ENCODE data around the gene AMBRA1. TPM values are rescaled to one million over a fixed set of nuclear protein-coding genes. Genes with fewer than 3 reads are reported as not detected.
"Not testable (repeated sequence)": the region's sequence is repeated elsewhere in the genome, so short reads cannot be mapped to it uniquely, and the experiment has no call there.

Gene AMBRA1
- total and polyA plus RNA-seq, 9 donors = 9.6 to 15.8 (median 13.5) TPM

GRCh38 chr11:46378296-46378695 lies 215.5 kb downstream of the AMBRA1 start:
- H3K27ac ChIP-seq (ENCODE audit: low read length) = no peak overlapping the region
- no peak for DNase-seq
- 82% methylated on average over 10 of the region's 10 CpGs for WGBS (ENCODE audit: insufficient coverage)
- H3K27me3 ChIP-seq (ENCODE audit: control insufficient read depth, insufficient read depth, low read length) = peaks cover 13% of the 10 kb centered on the region
- no peak overlapping the region for H3K4me3 ChIP-seq (ENCODE audit: low read length)
- H3K36me3 ChIP-seq (ENCODE audit: control insufficient read depth, insufficient read depth, low read length) = peaks cover 60% of the 10 kb centered on the region
- no peaks in the 10 kb centered on the region for H3K9me3 ChIP-seq (replicated peaks; ENCODE audit: control insufficient read depth, low read depth, low read length)
- H3K4me1 ChIP-seq (ENCODE audit: control insufficient read depth, insufficient read depth, low read length) = peaks cover 32% of the 10 kb centered on the region

DNA sequence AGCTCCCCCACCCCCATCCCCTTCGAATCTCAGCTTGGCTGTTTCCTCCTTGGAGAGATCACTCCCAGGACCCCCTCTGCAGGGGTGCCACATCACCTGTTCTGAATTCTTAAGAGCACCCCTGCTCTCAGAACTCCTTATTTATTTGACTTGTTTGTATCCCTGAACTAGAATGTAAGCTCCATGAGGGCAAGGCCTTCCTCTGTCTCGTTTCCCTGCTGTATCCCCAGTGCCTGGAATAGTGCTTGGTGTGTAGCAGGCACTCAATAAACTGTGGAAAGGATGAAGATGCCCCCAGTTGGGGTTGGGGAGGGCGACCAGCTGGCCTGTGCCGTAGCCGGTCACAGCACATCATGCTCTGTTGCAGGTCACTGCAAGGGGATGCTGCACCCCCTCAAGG lies 216.0 kb downstream of the AMBRA1 start:
- H3K27me3 ChIP-seq (ENCODE audit: control insufficient read depth, insufficient read depth, low read length) = peaks cover 10% of the 10 kb centered on the region
- H3K36me3 ChIP-seq (ENCODE audit: control insufficient read depth, insufficient read depth, low read length) = peaks cover 56% of the 10 kb centered on the region
- no peaks in the 10 kb centered on the region for H3K9me3 ChIP-seq (replicated peaks; ENCODE audit: control insufficient read depth, low read depth, low read length)
- 90% methylated on average over 3 of the region's 5 CpGs for WGBS (ENCODE audit: insufficient coverage)
- peaks cover 30% of the 10 kb centered on the region for H3K4me1 ChIP-seq (ENCODE audit: control insufficient read depth, insufficient read depth, low read length)
- no peak overlapping the region for H3K27ac ChIP-seq (ENCODE audit: low read length)
- DNase-seq = no peak
- H3K4me3 ChIP-seq (ENCODE audit: low read length) = no peak overlapping the region

- Histone ChIP-seq H3K36me3 (ENCODE audit: control insufficient read depth, insufficient read depth, low read length) (peaks cover 58% of the 10 kb centered on the region), H3K4me3 (ENCODE audit: low read length) (no peak overlapping the region), H3K27me3 (ENCODE audit: control insufficient read depth, insufficient read depth, low read length) (peaks cover 6% of the 10 kb centered on the region), H3K4me1 (ENCODE audit: control insufficient read depth, insufficient read depth, low read length) (peaks cover 28% of the 10 kb centered on the region), H3K27ac (ENCODE audit: low read length) (no peak overlapping the region), H3K9me3 (replicated peaks; ENCODE audit: control insufficient read depth, low read depth, low read length) (no peaks in the 10 kb centered on the region)
- WGBS (ENCODE audit: insufficient coverage) = 84% methylated on average over 11 of the region's 11 CpGs
- no peak for DNase-seq
Measured at GRCh38 chr11:46377290-46377689, 216.5 kb downstream of the AMBRA1 start.

- DNase-seq = no peak
- Histone ChIP-seq H3K36me3 (ENCODE audit: control insufficient read depth, insufficient read depth, low read length) (peaks cover 66% of the 10 kb centered on the region), H3K9me3 (replicated peaks; ENCODE audit: control insufficient read depth, low read depth, low read length) (no peaks in the 10 kb centered on the region), H3K27me3 (ENCODE audit: control insufficient read depth, insufficient read depth, low read length) (no peaks in the 10 kb centered on the region), H3K4me1 (ENCODE audit: control insufficient read depth, insufficient read depth, low read length) (peaks cover 29% of the 10 kb centered on the region), H3K27ac (ENCODE audit: low read length) (no peak overlapping the region), H3K4me3 (ENCODE audit: low read length) (no peak overlapping the region)
- WGBS (ENCODE audit: insufficient coverage) = 80% methylated on average over 13 of the region's 19 CpGs
Measured at GRCh38 chr11:46376258-46377050, 217.4 kb downstream of the AMBRA1 start.

DNA sequence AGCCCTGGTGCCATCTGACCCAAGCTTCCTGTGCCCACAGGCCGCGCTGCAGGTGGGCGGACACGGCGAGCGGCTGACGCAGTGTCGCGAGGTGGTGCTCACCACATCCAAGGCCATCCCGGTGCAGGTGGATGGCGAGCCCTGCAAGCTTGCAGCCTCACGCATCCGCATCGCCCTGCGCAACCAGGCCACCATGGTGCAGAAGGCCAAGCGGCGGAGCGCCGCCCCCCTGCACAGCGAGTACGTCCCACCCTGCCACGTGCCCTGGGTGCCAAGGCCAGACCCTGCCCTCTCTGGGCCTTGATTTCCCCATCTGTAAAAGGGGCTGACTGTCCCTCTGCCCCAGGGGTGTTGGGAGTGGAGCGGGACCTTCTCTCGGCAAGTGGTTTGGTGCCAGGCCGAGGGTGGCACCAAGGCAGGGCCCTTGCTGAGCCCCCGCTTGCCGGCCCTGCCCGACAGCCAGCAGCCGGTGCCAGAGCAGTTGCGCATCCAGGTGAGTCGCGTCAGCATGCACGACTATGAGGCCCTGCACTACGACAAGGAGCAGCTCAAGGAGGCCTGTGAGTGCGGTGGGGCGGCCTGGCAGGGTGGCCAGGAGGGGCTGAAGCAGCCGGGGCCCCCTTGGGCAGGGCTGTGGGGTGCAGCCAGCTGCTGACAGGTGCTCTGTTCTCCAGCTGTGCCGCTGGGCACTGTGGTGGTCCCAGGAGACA lies 218.3 kb downstream of the AMBRA1 start:
- WGBS (ENCODE audit: insufficient coverage) = 92% methylated on average over 30 of the region's 38 CpGs

GRCh38 chr11:46374815-46375214 lies 219.0 kb downstream of the AMBRA1 start:
- H3K4me3 ChIP-seq (ENCODE audit: low read length) = no peak overlapping the region
- H3K9me3 ChIP-seq (replicated peaks; ENCODE audit: control insufficient read depth, low read depth, low read length) = no peaks in the 10 kb centered on the region
- peaks cover 23% of the 10 kb centered on the region for H3K4me1 ChIP-seq (ENCODE audit: control insufficient read depth, insufficient read depth, low read length)
- H3K27ac ChIP-seq (ENCODE audit: low read length) = no peak overlapping the region
- no peaks in the 10 kb centered on the region for H3K27me3 ChIP-seq (ENCODE audit: control insufficient read depth, insufficient read depth, low read length)
- DNase-seq = no peak
- WGBS (ENCODE audit: insufficient coverage) = 87% methylated on average over 15 of the region's 15 CpGs
- peaks cover 78% of the 10 kb centered on the region for H3K36me3 ChIP-seq (ENCODE audit: control insufficient read depth, insufficient read depth, low read length)

More for the DNA sequence above, 218.3 kb downstream of the AMBRA1 start:
- H3K9me3 ChIP-seq (replicated peaks; ENCODE audit: control insufficient read depth, low read depth, low read length) = no peaks in the 10 kb centered on the region
- no peaks in the 10 kb centered on the region for H3K27me3 ChIP-seq (ENCODE audit: control insufficient read depth, insufficient read depth, low read length)
- peaks cover 24% of the 10 kb centered on the region for H3K4me1 ChIP-seq (ENCODE audit: control insufficient read depth, insufficient read depth, low read length)
- DNase-seq = no peak
- H3K36me3 ChIP-seq (ENCODE audit: control insufficient read depth, insufficient read depth, low read length) = peaks cover 72% of the 10 kb centered on the region
- H3K4me3 ChIP-seq (ENCODE audit: low read length) = no peak overlapping the region
- H3K27ac ChIP-seq (ENCODE audit: low read length) = no peak overlapping the region

- H3K36me3 ChIP-seq (ENCODE audit: control insufficient read depth, insufficient read depth, low read length) = peaks cover 85% of the 10 kb centered on the region
- no peak overlapping the region for H3K4me3 ChIP-seq (ENCODE audit: low read length)
- DNase-seq = no peak
- no peaks in the 10 kb centered on the region for H3K9me3 ChIP-seq (replicated peaks; ENCODE audit: control insufficient read depth, low read depth, low read length)
- 73% methylated on average over 22 of the region's 30 CpGs for WGBS (ENCODE audit: insufficient coverage)
- H3K27ac ChIP-seq (ENCODE audit: low read length) = no peak overlapping the region
- H3K27me3 ChIP-seq (ENCODE audit: control insufficient read depth, insufficient read depth, low read length) = no peaks in the 10 kb centered on the region
- peaks cover 26% of the 10 kb centered on the region for H3K4me1 ChIP-seq (ENCODE audit: control insufficient read depth, insufficient read depth, low read length)
Measured at GRCh38 chr11:46373787-46374740, 219.8 kb downstream of the AMBRA1 start.

DNA sequence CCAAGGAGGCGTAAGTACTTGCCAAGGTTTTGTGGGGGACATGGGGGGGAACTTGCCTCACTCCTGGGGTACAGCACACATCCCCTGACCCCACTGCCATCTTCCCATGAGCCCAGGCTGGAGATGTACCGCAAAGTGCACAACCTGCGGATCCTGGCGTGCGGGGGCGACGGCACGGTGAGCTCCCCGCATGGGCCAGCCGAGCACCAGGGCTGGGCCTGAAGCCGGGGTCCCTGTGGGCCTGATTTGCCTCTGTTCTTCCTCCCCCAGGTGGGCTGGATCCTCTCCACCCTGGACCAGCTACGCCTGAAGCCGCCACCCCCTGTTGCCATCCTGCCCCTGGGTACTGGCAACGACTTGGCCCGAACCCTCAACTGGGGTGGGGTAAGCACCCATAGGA lies 221.3 kb downstream of the AMBRA1 start:
- H3K27ac ChIP-seq (ENCODE audit: low read length) = peak overlapping the region; percentile 7
- H3K27me3 ChIP-seq (ENCODE audit: control insufficient read depth, insufficient read depth, low read length); DNase-seq; H3K9me3 ChIP-seq (replicated peaks; ENCODE audit: control insufficient read depth, low read depth, low read length); H3K4me3 ChIP-seq (ENCODE audit: low read length): not testable (repeated sequence)
- peaks cover 86% of the 10 kb centered on the region for H3K36me3 ChIP-seq (ENCODE audit: control insufficient read depth, insufficient read depth, low read length)
- 85% methylated on average over 12 of the region's 15 CpGs for WGBS (ENCODE audit: insufficient coverage)
- H3K4me1 ChIP-seq (ENCODE audit: control insufficient read depth, insufficient read depth, low read length) = peaks cover 35% of the 10 kb centered on the region

DNA sequence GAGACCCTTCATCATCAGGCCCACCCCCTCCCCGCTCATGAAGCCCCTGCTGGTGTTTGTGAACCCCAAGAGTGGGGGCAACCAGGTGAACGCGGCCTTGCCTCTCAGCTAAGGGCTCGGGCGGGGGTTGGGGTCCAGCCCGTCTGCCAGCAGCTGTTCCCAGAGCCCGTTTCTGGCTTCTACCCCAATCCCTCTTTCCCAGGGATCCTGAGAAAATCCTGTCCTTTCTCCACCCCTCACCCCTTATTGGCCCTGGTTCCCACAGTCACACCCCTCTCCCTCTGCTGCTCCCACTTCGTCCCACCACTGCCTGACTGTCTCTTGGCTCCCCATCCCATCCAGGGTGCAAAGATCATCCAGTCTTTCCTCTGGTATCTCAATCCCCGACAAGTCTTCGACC lies 221.7 kb downstream of the AMBRA1 start:
- Histone ChIP-seq H3K4me3 (ENCODE audit: low read length) (no peak overlapping the region), H3K27me3 (ENCODE audit: control insufficient read depth, insufficient read depth, low read length) (no peaks in the 10 kb centered on the region), H3K27ac (ENCODE audit: low read length) (peak overlapping the region; percentile 7), H3K9me3 (replicated peaks; ENCODE audit: control insufficient read depth, low read depth, low read length) (no peaks in the 10 kb centered on the region), H3K36me3 (ENCODE audit: control insufficient read depth, insufficient read depth, low read length) (peaks cover 82% of the 10 kb centered on the region), H3K4me1 (ENCODE audit: control insufficient read depth, insufficient read depth, low read length) (peaks cover 38% of the 10 kb centered on the region)
- DNase-seq = peak; percentile 53
- WGBS (ENCODE audit: insufficient coverage) = 56% methylated on average over 8 of the region's 10 CpGs
